ENCODE data around the gene PEX16.

PEX16 gene

DNA sequence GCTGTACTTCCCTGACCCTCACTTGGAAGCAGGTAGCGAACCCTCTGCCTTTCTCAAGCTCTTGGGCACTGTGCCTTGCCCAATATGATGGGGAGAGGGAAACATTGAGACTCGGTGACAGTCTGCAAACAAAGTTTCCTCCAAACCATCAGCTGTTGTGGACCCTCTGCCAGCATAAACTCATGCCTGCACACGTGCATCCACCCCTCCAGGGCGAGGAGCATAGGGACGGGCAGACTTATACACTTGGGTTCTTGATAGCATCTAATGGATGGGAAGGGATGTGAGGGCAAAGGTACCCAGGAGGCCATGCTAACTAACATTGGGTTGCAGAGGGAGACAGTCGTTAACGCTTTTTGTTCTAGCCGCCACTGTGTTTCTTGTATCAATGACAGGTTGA is 40.5 kb downstream of the PEX16 start:
- DNase-seq (ENCODE audit: low read depth in 2 of 2), result no peak

DNA sequence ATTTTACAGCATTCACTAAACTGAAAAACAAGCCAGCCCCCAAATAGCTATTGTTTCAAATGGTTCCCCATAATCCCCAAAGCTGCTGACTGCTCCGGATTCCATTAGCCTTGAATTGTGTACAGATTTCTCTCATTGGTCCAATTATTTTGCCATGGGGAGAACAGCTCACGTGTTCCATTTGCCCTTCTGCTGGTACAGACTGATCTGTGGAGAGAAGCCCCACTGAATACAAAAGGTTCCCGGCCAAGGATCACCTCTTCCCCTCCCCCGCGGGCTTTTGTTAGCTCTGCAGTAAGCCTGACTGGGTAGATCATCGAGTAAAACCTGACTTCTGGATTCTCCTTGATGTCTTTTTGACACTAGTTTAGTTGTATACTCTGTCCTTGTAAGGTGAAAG is 41.3 kb downstream of the PEX16 start:
- DNase-seq (ENCODE audit: low read depth in 2 of 2), result no peak

DNA sequence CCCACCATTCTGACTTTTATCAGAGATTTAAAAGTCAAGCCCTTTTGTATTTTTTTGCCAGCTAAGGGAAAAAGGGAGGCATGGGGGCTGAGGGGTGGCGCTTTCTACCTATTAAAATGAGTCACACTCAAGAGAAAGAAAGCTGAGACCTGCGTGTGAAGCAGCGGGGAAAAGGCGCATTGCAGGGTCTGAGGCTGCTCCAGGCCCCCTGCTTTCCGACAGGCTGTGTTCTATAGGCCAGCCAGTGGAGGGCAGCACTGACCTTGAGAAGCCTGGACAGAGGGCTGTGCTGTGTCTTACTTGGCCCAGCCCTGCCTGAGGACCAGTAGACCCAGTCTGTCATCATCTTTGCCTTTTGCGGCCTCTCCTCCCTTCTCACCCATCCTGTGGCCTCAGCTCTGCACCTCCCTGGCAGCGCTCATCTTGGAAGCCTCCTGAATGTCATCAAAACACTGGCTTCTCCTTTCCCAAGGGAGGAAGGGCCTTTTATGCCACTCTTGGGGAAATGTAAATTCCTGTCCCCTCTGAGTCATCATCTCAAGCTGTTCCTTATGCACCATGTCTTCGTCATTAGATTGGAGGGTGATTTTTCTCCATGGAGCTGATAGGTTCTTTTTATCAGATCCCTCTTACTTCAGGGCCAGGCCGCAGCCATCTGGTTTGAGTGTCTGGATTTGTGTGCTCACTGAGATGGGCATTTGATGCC is 44.9 kb downstream of the PEX16 start:
- peak; percentile 11 to 20 for DNase-seq (ENCODE audit: low read depth in 2 of 2)

- DNase-seq (ENCODE audit: low read depth in 2 of 2), result no peak
These were observed 46.0 kb downstream of the PEX16 start for GRCh38 chr11:45871638-45872037.

DNA sequence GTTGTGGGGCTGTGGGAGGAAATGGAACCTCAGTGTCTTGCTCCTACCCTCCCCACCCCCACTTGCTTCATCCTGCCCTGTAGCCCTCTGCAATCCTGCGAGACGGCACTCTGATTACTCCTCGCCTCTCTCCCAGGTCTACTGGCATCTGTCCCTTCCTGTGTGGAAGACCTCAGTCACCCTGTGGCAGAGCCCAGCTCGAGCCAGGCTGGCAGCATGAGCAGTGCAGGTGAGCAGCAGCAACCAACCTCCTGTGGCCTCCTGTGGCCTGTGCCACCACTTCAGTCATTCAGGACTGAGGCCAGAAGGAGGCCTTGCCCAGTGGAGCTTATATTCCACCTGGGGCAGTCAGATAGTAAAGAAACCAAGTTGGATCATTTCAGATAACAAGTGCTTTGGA is 47.0 kb downstream of the PEX16 start:
- DNase-seq (ENCODE audit: low read depth in 2 of 2), result no peak

DNA sequence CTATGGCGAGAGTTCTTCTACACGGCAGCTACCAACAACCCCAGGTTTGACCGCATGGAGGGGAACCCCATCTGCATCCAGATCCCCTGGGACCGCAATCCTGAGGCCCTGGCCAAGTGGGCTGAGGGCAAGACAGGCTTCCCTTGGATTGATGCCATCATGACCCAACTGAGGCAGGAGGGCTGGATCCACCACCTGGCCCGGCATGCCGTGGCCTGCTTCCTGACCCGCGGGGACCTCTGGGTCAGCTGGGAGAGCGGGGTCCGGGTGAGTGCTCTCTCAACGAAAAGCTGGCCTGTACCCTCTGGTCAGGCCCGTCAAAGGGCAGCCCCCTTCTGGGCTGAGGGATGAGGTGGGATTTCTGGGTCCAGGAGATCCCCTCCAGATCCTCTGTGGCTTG is 48.1 kb downstream of the PEX16 start:
- DNase-seq (ENCODE audit: low read depth in 2 of 2), result no peak

GRCh38 chr11:45864041-45864440 is 53.6 kb downstream of the PEX16 start:
- no peak for DNase-seq (ENCODE audit: low read depth in 2 of 2)

DNA sequence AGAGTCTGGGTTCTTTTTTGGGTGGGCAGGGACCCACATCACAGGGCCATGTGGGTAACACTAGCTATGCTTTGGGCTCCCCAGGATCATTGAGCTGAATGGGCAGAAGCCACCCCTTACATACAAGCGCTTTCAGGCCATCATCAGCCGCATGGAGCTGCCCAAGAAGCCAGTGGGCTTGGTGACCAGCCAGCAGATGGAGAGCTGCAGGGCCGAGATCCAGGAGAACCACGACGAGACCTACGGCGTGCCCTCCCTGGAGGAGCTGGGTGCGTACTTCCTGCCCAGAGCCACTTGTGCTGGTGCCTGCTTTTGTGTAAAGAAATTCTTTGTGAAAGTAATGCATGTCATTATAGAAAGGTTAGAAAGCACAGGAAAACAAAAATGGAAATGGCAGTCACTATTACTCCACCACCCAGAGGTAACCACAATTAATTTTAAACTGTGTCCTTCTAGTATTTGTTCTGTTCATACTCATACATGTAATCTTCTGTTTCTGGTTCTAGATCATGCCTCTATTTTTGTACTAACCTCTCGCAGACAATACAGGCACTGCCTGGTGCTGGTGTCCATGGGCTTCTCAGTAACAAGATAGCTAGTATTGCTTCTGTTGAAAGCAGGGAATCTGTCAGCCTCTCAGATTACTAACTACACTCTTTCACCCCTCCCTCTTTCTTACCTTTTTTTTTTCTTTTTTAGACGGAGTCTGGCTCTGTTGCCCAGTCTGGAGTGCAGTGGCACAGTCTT is 56.7 kb downstream of the PEX16 start:
- DNase-seq (ENCODE audit: low read depth in 2 of 2), result no peak

GRCh38 chr11:45860348-45860747 is 57.3 kb downstream of the PEX16 start:
- no peak for DNase-seq (ENCODE audit: low read depth in 2 of 2)

All from stimulated activated CD4-positive, alpha-beta T cell treated with anti-CD3 and anti-CD28 coated beads, Interleukin-4, amount 100 ng/mL, for 48 hours (primary cell).